Upper lobe of right lung (tissue), 1 donor: ENCODE measurements around the gene PPM1M. TPM values are rescaled to one million over a fixed set of nuclear protein-coding genes. Genes with fewer than 3 reads are reported as not detected.

Experiments
- ATAC-seq: fragments of 200-7000 bp; cut with Tn5 transposase; one replicate; pipeline ENCODE4 v1.9.1; 2020; ENCODE audit warnings: mild to moderate bottlenecking, moderate library complexity
- DNase-seq: peaks from one replicate; pipeline ENCODE4 v3.0.0-alpha.2; 2020
- H3K27ac ChIP-seq: fragments of 200-600 bp; one replicate; pipeline ENCODE4 v1.8.0; 2022
- H3K27me3 ChIP-seq: fragments of 200-600 bp; one replicate; pipeline ENCODE4 v1.8.0; 2022; ENCODE audit warnings: mild to moderate bottlenecking
- H3K36me3 ChIP-seq: fragments of 200-600 bp; one replicate; pipeline ENCODE4 v1.8.0; 2022
- H3K4me1 ChIP-seq: fragments of 200-600 bp; one replicate; pipeline ENCODE4 v1.8.0; 2022
- H3K4me3 ChIP-seq: fragments of 200-600 bp; one replicate; pipeline ENCODE4 v1.8.0; 2022; ENCODE audit warnings: mild to moderate bottlenecking
- H3K9me3 ChIP-seq: fragments of 200-600 bp; one replicate; pipeline ENCODE4 v1.8.0; 2022
- intact Hi-C: fragments of 100-400 bp; cut with DNase I; formaldehyde crosslinking; loops from one replicate; pipeline ENCODE4 v1.11.0; 2022
- total RNA-seq: library from RNA; stranded (reverse); fragmentation: NEBNext Ultra II Directional; extraction: Animal tissue kit (Norgen Biotek cat#: 25700); gene quantifications from one replicate; pipeline ENCODE4 v1.2.1, GENCODE V29; 2021
- TF ChIP-seq, protein P1 (sequence below): fragments of 200-600 bp; IDR thresholded peaks from one replicate; pipeline ENCODE4 v1.8.0; 2022; ENCODE audit warnings: antibody characterized with exemption
- donor health status: DM: no; HTN: yes; CAD: no; lungs with severe emphysema.

The PPM1M gene
- total RNA-seq, 1 donor from 2014 or later: 44.0 TPM

DNA sequence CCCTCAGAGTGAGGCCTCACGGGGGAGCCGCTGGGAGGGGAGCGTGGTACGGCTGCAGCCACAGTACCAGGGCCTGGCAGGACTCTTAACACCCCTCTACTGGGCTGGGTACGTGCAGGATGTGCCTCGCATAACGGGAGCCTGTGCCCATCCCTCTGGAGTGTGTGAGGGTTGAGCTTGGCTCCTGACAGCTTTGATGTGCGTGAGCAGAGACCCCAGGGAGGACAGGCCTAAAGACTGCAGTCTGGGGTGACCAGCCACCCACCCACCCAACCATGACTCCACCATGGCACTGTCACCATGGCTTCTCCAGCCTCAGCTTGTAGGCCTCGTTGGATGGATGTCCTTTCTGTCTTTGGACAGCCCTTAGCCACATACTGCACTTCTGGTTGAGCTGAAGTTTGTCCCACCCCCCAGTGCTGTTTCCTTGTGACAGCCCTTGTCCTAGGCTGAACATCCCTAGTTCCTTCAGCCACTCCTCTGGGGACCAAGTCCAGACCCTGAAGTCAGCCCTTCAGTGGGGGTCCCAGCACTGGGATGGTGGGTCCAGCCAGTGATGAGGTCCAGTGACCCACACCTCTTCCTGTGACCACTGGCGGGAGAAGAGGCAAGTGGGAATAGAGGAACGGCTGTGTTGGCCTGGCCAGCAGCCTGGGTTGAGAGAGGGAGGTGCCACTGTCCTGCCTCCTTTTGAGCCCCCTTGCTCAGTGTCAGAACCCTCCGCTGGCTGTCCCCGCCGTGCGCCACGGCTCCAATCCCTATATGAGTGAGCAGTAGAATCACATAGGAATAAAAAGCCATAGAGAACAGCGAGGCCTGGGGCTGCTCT lies 48.1 kb downstream of the PPM1M start:
- Histone ChIP-seq H3K27me3 (no peaks in the 10 kb centered on the region), H3K4me1 (peaks cover 4% of the 10 kb centered on the region), H3K27ac (no peak overlapping the region), H3K36me3 (peaks cover 30% of the 10 kb centered on the region), H3K4me3 (no peak overlapping the region), H3K9me3 (no peaks in the 10 kb centered on the region)
- DNase-seq (no peak), ATAC-seq (no peak)
- TF ChIP-seq, protein P1, sequence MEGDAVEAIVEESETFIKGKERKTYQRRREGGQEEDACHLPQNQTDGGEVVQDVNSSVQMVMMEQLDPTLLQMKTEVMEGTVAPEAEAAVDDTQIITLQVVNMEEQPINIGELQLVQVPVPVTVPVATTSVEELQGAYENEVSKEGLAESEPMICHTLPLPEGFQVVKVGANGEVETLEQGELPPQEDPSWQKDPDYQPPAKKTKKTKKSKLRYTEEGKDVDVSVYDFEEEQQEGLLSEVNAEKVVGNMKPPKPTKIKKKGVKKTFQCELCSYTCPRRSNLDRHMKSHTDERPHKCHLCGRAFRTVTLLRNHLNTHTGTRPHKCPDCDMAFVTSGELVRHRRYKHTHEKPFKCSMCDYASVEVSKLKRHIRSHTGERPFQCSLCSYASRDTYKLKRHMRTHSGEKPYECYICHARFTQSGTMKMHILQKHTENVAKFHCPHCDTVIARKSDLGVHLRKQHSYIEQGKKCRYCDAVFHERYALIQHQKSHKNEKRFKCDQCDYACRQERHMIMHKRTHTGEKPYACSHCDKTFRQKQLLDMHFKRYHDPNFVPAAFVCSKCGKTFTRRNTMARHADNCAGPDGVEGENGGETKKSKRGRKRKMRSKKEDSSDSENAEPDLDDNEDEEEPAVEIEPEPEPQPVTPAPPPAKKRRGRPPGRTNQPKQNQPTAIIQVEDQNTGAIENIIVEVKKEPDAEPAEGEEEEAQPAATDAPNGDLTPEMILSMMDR: no peak
- intact Hi-C loops: no loop called here

- Histone ChIP-seq H3K36me3 (peaks cover 30% of the 10 kb centered on the region), H3K4me3 (no peak overlapping the region), H3K9me3 (no peaks in the 10 kb centered on the region), H3K27me3 (no peaks in the 10 kb centered on the region), H3K4me1 (no peaks in the 10 kb centered on the region), H3K27ac (no peak overlapping the region)
- ATAC-seq (no peak), DNase-seq (no peak)
- intact Hi-C loops: no loop called here
- TF ChIP-seq, protein P1: no peak
Measured at GRCh38 chr3:52294320-52295150, 49.0 kb downstream of the PPM1M start.

- TF ChIP-seq, protein P1: no peak
- Histone ChIP-seq H3K27me3 (no peaks in the 10 kb centered on the region), H3K9me3 (no peaks in the 10 kb centered on the region), H3K4me3 (no peak overlapping the region), H3K4me1 (peaks cover 8% of the 10 kb centered on the region), H3K36me3 (peaks cover 28% of the 10 kb centered on the region), H3K27ac (no peak overlapping the region)
- ATAC-seq (no peak), DNase-seq (no peak)
- intact Hi-C loops: no loop called here
Measured at GRCh38 chr3:52295671-52296208, 50.2 kb downstream of the PPM1M start.

- H3K36me3 ChIP-seq: peaks cover 11% of the 10 kb centered on the region
- H3K27me3 ChIP-seq: no peaks in the 10 kb centered on the region
- H3K4me1 ChIP-seq: peaks cover 8% of the 10 kb centered on the region
- intact Hi-C loops: no loop called here
- DNase-seq (no peak), ATAC-seq (no peak)
- H3K27ac ChIP-seq: no peak overlapping the region
- no peak overlapping the region for H3K4me3 ChIP-seq
- no peaks in the 10 kb centered on the region for H3K9me3 ChIP-seq
- TF ChIP-seq, protein P1: no peak
Measured at GRCh38 chr3:52297242-52298148, 51.9 kb downstream of the PPM1M start.
